SK-N-SH (cell line): ENCODE data around the gene ENKD1.

ENCODE experiments used
- EZH2phosphoT487 ChIP-seq: fragments of 200-600 bp; sonication (generic); IDR thresholded peaks from 2 replicates; pipeline ENCODE4 v1.6.1; 2017; ENCODE audit warnings: low read depth, mixed run types, mild to moderate bottlenecking, antibody characterized with exemption, moderate library complexity, borderline replicate concordance
- FOSL2 ChIP-seq: IDR thresholded peaks from 2 replicates; pipeline ENCODE4 v1.4.0; 2012; ENCODE audit warnings: low read depth, mild to moderate bottlenecking, moderate library complexity, borderline replicate concordance
- FOXM1 ChIP-seq: IDR thresholded peaks from 2 replicates; pipeline ENCODE4 v1.4.0; 2012; ENCODE audit warnings: low read depth, mild to moderate bottlenecking
- MAX ChIP-seq: IDR thresholded peaks from 2 replicates; pipeline ENCODE4 v1.4.0; 2012; ENCODE audit warnings: low read depth
- POLR2AphosphoS5 ChIP-seq: IDR thresholded peaks from 2 replicates; pipeline ENCODE4 v1.6.1; 2012; ENCODE audit warnings: low read depth, low read length
- USF2 ChIP-seq: fragments of 150-350 bp; IDR thresholded peaks from 2 replicates; pipeline ENCODE4 v1.6.1; 2017; ENCODE audit warnings: antibody characterized with exemption, low read length, low read depth, borderline replicate concordance
- YY1 ChIP-seq: IDR thresholded peaks from 2 replicates; pipeline ENCODE4 v1.4.0; 2012; ENCODE audit warnings: low read depth, mild to moderate bottlenecking
- TF ChIP-seq, protein P1 (sequence below): fragments of 200-600 bp; sonication (generic); IDR thresholded peaks from 2 replicates; pipeline ENCODE4 v1.6.1; 2017; ENCODE audit warnings: antibody characterized with exemption, mild to moderate bottlenecking, moderate library complexity
- TF ChIP-seq, protein P2 (sequence below): IDR thresholded peaks from 2 replicates; pipeline ENCODE4 v1.6.1; 2012; ENCODE audit warnings: mild to moderate bottlenecking, low read depth, low read length, moderate library complexity
- TF ChIP-seq, protein P3 (sequence below): IDR thresholded peaks from 2 replicates; pipeline ENCODE4 v1.4.0; 2012; ENCODE audit warnings: low read depth, borderline replicate concordance

GRCh38 chr16:67632415-67633172, 34.0 kb downstream of the ENKD1 start:
- TF ChIP-seq MAX (no peak), POLR2AphosphoS5 (no peak), YY1 (no peak), FOSL2 (no peak), EZH2phosphoT487 (no peak), FOXM1 (no peak), USF2 (no peak)
- TF ChIP-seq, protein P1, sequence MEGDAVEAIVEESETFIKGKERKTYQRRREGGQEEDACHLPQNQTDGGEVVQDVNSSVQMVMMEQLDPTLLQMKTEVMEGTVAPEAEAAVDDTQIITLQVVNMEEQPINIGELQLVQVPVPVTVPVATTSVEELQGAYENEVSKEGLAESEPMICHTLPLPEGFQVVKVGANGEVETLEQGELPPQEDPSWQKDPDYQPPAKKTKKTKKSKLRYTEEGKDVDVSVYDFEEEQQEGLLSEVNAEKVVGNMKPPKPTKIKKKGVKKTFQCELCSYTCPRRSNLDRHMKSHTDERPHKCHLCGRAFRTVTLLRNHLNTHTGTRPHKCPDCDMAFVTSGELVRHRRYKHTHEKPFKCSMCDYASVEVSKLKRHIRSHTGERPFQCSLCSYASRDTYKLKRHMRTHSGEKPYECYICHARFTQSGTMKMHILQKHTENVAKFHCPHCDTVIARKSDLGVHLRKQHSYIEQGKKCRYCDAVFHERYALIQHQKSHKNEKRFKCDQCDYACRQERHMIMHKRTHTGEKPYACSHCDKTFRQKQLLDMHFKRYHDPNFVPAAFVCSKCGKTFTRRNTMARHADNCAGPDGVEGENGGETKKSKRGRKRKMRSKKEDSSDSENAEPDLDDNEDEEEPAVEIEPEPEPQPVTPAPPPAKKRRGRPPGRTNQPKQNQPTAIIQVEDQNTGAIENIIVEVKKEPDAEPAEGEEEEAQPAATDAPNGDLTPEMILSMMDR, result no peak
- TF ChIP-seq, protein P2, sequence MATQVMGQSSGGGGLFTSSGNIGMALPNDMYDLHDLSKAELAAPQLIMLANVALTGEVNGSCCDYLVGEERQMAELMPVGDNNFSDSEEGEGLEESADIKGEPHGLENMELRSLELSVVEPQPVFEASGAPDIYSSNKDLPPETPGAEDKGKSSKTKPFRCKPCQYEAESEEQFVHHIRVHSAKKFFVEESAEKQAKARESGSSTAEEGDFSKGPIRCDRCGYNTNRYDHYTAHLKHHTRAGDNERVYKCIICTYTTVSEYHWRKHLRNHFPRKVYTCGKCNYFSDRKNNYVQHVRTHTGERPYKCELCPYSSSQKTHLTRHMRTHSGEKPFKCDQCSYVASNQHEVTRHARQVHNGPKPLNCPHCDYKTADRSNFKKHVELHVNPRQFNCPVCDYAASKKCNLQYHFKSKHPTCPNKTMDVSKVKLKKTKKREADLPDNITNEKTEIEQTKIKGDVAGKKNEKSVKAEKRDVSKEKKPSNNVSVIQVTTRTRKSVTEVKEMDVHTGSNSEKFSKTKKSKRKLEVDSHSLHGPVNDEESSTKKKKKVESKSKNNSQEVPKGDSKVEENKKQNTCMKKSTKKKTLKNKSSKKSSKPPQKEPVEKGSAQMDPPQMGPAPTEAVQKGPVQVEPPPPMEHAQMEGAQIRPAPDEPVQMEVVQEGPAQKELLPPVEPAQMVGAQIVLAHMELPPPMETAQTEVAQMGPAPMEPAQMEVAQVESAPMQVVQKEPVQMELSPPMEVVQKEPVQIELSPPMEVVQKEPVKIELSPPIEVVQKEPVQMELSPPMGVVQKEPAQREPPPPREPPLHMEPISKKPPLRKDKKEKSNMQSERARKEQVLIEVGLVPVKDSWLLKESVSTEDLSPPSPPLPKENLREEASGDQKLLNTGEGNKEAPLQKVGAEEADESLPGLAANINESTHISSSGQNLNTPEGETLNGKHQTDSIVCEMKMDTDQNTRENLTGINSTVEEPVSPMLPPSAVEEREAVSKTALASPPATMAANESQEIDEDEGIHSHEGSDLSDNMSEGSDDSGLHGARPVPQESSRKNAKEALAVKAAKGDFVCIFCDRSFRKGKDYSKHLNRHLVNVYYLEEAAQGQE, result no peak
- TF ChIP-seq, protein P3, sequence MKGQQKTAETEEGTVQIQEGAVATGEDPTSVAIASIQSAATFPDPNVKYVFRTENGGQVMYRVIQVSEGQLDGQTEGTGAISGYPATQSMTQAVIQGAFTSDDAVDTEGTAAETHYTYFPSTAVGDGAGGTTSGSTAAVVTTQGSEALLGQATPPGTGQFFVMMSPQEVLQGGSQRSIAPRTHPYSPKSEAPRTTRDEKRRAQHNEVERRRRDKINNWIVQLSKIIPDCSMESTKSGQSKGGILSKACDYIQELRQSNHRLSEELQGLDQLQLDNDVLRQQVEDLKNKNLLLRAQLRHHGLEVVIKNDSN, result no peak
